Activated CD4-positive, alpha-beta T cell treated with anti-CD3 and anti-CD28 coated beads for 24 hours (primary cell): Measurements from ENCODE around the gene TJP2.

ENCODE experiments used
- DNase-seq, 2 donors: peaks; one replicate each; pipeline ENCODE4 v3.0.0-alpha.2; 2020; ENCODE audit warnings: low read depth in 2 of 2

The TJP2 gene

GRCh38 chr9:69191231-69191630 is 17.2 kb downstream of the TJP2 start:
- DNase-seq = no peak

- DNase-seq = no peak
Measured at GRCh38 chr9:69192214-69192613, 18.1 kb downstream of the TJP2 start.

- no peak for DNase-seq
Measured at GRCh38 chr9:69193685-69194032, 19.6 kb downstream of the TJP2 start.

- no peak for DNase-seq
Measured at GRCh38 chr9:69194702-69195418, 20.8 kb downstream of the TJP2 start.

GRCh38 chr9:69195668-69196067 is 21.6 kb downstream of the TJP2 start:
- DNase-seq = no peak

- DNase-seq = no peak
Measured at GRCh38 chr9:69197687-69198086, 23.6 kb downstream of the TJP2 start.

GRCh38 chr9:69198521-69199220 is 24.6 kb downstream of the TJP2 start:
- DNase-seq = no peak

GRCh38 chr9:69199769-69200470 is 25.8 kb downstream of the TJP2 start:
- no peak for DNase-seq

- DNase-seq = no peak
Measured at GRCh38 chr9:69202556-69202955, 28.5 kb downstream of the TJP2 start.

GRCh38 chr9:69204326-69204725 is 30.2 kb downstream of the TJP2 start:
- no peak for DNase-seq

- no peak for DNase-seq
Measured at GRCh38 chr9:69204849-69205248, 30.8 kb downstream of the TJP2 start.

- DNase-seq = no peak
Measured at GRCh38 chr9:69206047-69206446, 32.0 kb downstream of the TJP2 start.

- no peak for DNase-seq
Measured at GRCh38 chr9:69207503-69207902, 33.4 kb downstream of the TJP2 start.

- no peak for DNase-seq
Measured at GRCh38 chr9:69211424-69212036, 37.5 kb downstream of the TJP2 start.

- DNase-seq = no peak
Measured at GRCh38 chr9:69213647-69214046, 39.6 kb downstream of the TJP2 start.

- no peak for DNase-seq
Measured at GRCh38 chr9:69214939-69215338, 40.9 kb downstream of the TJP2 start.

- DNase-seq = no peak
Measured at GRCh38 chr9:69215774-69216485, 41.9 kb downstream of the TJP2 start.

- no peak for DNase-seq
Measured at GRCh38 chr9:69218166-69218565, 44.1 kb downstream of the TJP2 start.

- DNase-seq = no peak
Measured at GRCh38 chr9:69221036-69221435, 47.0 kb downstream of the TJP2 start.

GRCh38 chr9:69222970-69223369 is 48.9 kb downstream of the TJP2 start:
- DNase-seq = no peak

GRCh38 chr9:69223605-69224004 is 49.5 kb downstream of the TJP2 start:
- no peak for DNase-seq

GRCh38 chr9:69229367-69229766 is 55.3 kb downstream of the TJP2 start:
- DNase-seq = no peak
